GM20431 (cell line): ENCODE data around the gene MEGF6.

Source experiments
- in situ Hi-C: fragments of 300-500 bp; cut with MseI, MboI; formaldehyde crosslinking; loops from one replicate; pipeline ENCODE4 v1.15.0; 2020; ENCODE audit warnings: low sequenced_read_pairs; ENCODE audit not compliant: unreplicated experiment

MEGF6 gene

DNA sequence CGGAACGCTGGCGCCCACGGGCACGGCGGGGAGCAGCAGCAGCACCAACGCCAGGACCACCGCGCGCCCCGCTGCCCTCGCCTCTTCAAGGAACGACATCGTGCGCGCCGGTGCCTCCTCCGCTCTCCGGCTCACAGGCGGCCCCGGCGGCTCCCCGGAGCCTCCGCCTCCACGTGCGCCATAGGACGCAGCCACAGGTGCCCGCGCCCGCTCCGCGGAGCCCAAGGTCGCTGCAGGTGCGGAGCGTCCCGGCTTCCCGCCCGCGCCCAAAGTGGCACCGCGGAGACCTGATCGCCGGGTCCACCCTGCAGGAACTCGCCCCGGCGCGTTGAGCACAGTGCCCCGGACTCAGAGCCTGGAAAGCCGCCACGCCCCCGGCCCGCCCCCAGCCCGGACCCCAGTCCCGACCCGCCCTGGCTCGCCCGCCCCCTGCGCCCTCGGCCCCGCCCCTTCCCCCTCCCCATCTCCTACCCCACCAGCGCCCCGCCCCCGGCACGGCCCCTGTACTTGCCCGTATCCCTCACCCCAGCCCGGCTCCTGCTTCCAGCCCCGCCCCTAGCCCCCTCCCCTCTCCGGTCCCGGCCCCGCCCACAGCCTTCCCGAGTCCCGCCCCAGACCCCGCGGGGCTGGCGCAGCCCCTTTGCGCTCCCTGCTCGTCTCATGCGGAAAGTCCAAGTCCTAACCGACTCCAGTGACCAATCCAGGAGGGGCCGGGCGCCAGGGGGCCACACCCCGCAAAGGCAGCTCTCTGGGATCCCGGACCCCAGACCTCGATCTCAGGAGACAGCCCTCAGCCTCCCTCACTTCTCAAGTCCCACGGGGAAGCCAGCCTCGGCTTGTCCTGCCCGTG, at the start of gene MEGF6:
TSS of gene MEGF6 (minus strand) at position 339 of the 850 bp plus-strand sequence. CDS start at position 99, 240 bp downstream.
- in situ Hi-C loops = no loop called here

DNA sequence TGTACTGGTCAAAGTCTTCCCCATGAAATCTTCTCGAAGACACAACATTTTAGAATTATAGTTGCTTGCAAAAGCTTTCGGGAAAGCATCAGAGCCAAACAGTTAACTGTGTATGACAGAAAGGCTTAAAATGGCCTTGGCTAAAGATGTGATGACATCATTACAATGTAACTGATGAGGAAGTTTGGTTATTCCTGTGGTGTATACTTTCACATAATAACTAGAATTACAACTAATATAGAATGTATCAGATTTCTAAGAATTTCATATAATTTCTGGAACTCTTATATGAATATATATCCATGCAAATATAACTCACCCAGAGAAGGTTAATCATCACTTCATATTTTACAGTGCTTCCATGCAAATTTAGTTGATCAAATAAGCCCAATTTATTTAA, 49.4 kb upstream of the MEGF6 start:
- in situ Hi-C loops = no loop called here

GRCh38 chr1:3659093-3659492, 47.8 kb upstream of the MEGF6 start:
- in situ Hi-C loops = no loop called here

DNA sequence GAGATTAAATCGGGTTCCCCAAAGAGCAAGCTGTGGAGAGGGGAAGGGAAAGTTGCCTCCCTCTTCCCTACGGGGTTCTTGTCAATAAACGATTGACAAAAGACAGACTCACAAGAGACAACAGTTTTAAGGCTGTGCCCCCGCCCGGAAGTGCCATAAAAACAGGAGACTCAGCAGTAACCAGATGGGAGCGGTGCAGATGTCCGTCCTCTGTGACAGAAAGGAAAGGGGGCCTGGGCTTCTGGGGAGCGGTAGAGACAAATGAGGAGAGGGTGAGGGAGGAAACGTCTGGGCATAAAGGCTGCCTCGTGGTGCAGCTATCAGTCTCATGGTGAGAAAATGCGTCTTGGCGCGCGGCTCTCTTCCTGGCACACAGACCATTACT, 46.9 kb upstream of the MEGF6 start:
- in situ Hi-C loops = no loop called here

DNA sequence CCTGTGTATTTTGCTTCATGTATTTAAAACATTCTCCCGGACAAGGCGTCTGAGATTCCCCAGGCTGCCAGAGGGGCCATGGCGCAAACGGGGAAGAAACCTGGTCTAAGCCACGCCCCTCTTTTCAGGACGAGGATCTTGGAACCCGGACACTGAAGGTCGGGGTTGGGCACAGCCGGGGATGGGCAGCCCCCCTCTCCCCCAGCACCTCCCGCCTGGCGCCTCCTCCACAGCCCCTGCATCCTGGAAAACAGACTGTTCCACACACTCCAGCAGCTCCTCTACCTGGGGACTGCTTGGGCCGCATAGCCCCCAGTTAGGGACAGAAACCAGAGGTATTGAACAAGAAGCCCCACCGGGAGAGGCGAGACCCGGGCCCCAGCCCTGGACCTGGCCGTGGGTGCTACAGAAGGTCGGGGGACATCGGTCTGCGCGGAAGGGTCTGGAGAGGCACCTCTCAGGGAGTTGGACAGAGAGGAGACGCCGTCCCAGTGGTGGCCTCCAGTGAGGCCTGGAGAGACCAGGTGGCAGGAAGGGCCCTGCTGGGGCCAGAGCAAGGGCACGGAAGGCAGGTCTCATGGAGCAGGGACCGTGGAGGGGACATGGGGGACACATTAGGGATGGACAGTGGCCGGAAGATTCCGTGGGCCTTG, 46.4 kb upstream of the MEGF6 start:
- in situ Hi-C loops = no loop called here

DNA sequence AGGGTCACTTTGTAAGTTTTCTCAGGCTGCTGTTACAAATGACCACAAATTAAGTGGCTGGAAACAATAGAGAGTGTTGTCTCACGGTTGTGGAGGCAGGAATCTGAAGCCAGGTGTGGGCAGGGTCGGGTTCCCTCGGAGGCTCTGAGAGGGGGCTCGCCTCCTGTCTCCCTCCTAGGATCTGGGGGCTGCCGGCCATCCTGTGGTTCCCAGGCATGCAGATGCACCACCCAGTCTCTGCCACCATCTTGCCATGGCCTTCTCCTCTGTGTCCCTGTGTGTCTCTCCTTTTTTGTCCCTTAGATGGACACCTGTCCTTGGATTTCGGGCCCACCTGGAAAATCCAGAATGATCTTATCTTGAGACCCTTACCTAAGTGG, 45.8 kb upstream of the MEGF6 start:
- in situ Hi-C loops = no loop called here

- in situ Hi-C loops = no loop called here
Measured at GRCh38 chr1:3656450-3657095, 45.3 kb upstream of the MEGF6 start.

DNA sequence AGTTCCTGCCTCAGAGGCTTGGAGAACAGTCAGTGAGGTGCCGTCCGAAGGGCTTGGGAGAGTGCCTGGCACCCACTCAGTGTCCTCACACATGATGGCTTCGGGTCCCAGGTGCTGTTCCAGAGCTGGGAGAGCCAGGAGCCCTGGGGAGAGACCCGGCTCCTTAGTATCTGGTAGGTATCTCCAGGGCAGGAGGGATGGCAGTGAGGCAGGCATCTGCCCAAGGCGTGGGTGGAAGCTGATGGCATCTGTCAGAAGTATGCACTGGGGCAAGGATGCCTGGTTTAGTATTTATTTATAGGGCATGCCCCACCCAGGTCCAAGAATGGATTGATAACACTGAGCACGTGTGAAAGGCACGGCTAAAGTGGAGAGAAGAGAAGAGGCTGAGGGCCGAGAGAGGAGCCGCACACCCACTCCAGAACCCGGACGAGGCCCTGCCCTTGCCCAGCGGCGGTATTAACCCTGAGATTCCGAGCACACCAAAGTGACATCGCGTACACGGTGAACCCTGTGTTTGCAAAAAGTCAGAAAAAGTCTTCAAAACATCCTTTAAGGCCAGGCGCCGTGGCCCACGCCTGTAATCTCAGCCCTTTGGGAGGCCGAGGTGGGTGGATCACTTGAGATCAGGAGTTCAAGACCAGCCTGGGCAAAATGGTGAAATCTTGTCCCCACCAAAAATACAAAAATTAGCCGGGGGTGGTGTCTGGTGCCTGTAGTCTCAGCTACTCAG, 43.4 kb upstream of the MEGF6 start:
- in situ Hi-C loops = no loop called here

DNA sequence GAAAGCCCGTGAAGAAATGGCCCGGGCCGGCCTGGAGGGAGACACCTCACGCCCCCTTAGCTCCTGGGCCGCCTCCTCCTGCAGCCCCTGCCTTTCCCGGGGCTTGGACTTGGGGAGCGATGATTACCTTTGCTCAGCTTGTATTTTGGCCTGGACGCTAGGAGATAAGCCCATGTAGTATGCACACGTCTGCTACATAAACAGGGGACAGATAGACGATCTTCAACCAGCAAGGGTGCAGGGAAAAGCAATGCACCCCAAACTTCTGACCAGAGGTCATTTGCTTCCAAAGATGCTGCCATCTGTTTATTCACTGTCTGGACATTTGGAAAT, 41.9 kb upstream of the MEGF6 start:
- in situ Hi-C loops = no loop called here

DNA sequence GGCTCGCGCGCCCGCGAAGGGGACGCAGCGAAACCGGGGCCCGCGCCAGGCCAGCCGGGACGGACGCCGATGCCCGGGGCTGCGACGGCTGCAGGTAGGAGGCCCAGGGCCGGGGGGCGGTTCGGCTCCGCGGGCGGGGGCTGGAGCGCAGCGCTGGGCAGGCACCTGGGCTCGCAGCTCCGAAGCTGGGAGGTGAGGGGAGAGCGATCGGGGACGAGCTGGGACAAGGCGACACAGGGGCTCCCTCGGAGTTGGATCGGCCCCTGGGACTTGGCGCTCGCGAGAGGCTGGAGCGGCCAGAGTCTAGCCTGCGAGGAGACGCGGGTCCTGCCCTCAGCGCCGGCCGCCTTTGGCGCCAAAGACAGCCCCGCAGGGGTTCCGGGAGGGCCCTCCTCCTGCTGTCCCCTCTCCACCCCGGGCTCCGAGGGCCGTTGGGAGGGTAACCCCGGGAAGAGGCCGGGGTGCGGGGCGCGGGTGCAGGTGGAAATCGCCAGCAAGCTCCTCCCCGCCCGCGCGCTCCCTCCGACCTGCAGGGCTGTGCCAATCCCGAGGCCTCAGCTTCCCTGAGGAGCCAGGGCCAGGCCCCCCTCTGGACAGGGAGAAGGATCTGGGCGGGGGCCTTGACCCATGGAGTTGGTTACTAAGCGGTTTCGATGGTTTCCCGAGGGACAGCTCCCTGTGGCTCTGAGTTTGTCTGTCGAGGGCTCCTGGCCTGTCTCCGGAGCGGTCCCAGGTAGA, 41.4 kb upstream of the MEGF6 start:
- in situ Hi-C loops = no loop called here

- in situ Hi-C loops = no loop called here
Measured at GRCh38 chr1:3651930-3652547, 40.7 kb upstream of the MEGF6 start, which contains the start of gene TP73. Gene TP73, plus strand, starts transcription at chr1:3652516. Its CDS starts 29,850 bp downstream, at chr1:3682366.

DNA sequence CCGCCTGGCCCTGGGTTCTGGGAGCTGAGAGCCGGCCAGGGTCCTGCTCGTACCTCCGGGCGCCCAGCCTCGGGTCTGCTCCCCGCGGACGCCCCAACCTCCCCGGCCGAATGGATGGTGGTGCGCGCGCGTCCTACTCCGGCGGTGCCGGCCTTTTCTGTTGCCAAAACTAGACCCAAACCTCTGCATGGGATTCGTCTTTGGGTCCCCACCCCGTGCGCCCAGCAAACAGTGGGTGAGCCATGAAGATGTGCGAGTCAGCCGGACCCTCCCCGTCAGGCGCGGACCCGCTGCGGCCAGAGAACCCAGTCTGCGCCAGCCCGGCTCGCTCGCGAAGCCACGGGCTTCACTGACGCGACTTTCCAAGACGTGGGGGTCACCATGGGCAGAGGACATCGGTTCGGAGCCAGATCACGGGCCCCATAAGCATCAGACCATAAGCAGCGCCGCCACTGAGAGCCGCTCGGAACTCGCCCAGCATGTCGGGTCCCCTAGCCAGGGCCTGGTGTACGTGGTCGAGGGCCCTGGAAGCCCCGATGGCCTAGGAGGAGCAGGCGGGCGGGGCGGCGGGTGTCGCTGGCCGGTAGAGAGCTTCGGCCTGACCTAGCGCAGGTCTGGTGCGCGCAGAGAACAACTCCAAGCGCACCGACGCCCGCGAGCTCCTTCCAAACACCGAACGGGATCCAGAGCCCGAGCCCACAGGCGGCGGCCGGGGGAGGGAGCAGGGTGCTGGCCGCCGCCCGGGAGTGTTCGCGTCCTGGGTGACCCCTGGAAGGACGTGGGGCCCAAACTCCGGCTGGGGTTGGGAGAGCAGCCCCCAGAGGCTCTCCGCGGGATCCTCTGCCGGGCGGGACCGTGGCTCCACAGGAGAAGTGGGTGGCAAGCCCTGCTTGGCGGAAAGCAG, 40.0 kb upstream of the MEGF6 start:
- in situ Hi-C loops = no loop called here

DNA sequence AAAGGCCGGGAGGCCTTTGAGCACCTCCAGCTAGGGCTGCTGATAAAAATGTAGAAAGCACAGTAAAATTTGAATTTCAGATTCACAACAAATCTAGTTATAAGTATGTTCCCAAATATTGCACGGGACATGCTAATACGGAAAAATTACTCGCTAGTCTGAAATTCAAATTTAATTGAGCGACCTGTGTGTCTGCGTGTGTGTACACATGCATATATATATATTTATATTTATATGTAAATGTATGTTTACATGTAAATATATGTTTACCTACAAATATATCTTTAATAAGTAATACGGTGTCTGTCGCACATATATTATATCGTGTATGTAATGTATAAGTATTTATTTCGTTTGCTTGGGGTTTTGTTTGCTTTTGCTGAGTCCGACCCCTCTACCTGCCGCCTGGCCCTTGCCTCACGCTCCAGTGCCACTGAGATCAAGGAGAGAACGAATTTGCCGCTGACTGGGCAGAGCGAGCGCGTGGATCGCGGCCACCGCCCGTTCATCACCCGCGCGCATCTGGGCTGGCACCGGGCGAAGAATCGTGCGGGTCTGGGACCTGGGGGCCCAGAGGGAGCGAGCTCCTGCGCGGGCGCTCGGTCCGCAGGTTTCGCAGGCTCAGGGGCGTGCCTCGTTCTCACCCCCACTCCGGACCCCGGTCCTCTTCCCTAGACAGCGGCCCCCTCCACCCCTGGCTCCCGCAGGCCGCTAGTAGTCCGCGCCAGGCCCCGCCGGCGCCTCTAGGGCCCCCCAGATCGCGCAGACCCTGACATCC, 39.1 kb upstream of the MEGF6 start:
- in situ Hi-C loops = no loop called here

- in situ Hi-C loops = no loop called here
Measured at GRCh38 chr1:3649342-3650247, 38.3 kb upstream of the MEGF6 start, which contains the start of gene WRAP73. Gene WRAP73, minus strand, starts transcription at chr1:3650103. Its CDS starts 104 bp downstream, at chr1:3649999.

DNA sequence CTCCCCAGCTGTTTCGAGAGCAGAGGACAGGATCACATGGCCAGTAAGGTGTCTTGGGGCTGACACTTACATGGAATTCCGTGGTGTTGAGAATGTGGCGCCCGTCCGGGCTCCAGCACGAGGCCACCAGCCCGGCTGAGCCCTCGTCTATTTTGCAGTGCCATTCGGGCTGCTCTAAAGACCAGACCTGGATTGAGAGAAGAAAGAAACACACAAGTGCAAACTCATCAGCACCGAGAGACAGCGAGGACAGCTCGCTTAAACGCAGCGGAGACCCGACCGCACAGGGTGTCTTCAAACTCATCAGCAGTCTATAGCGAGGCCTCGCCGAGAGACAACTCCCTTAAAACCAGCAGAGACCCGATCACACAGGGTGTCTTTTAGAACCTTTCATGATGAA, 35.3 kb upstream of the MEGF6 start:
- in situ Hi-C loops = no loop called here

DNA sequence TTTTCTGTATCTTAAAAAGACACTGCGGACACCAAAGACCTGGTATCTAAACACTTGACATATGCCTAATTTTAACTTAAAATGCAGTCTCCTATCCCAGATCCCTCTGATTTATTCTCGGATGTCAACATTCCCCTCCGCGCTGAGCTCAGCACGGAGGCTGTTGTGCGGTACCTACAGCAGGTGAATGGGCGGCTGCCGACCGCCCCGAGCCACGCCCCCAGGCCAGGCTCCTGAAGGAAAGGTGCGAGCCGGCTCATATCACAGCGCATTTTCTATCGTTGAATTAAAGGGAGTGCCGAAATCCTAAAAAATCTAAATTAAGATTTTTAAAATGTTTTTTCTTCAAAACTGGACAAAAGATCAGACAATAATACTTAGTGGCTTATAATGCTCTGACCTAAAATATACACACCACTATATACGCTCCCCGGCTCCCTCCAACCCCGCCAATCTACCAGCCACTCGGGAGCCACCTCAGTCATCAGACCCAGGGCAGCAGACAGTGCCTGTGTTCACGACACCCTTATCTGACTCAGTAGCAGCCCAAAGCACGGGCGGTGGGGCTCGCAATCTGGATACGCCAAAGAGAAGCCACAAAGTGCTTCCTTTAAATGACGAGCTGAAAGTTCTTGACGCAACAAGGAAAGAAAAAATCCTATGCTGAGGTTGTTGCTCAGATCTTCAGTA, 34.5 kb upstream of the MEGF6 start:
- in situ Hi-C loops = no loop called here
